Measurements from ENCODE around the gene SLC39A7. TPM values are rescaled to one million over a fixed set of nuclear protein-coding genes. Genes with fewer than 3 reads are reported as not detected.

Gene SLC39A7
- total RNA-seq, 1 experiment from 2014 or later: 459 TPM

DNA sequence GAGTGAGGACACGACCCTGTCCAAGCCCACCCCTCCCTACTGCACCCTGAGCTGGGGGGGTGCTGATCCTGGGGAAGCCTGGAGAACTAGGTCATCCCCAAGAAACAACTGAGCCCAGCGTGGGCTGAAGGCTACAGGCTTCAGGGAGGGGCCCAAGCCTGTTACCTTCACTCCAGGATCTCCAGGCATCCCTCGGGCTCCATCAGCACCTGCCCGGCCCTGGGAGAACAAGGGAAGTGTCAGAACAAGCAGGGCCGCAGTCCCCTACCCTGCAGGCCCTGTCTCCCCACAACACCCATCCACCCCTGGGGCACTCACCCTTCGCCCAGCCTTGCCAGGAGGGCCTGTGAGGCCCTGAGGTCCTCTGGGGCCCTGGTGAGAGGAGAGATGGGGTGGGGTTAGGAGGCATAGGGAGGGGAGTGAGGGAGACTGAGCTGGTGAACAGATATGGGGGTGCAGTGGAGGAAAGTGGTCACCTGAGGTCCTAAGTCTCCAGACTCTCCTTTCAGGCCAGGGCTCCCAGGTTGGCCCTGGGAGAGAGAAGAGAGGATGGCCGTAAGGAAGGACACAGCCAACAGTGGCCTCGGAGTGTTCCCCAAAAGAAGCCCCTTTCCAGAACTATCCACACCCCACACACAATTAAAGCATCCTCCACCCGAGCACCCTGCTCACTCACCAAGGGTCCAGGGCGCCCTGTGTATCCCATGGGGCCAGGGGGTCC lies 21.8 kb upstream of the SLC39A7 start:
- DNase-seq: no peak
- H3K27me3 ChIP-seq: no peaks in the 10 kb centered on the region

DNA sequence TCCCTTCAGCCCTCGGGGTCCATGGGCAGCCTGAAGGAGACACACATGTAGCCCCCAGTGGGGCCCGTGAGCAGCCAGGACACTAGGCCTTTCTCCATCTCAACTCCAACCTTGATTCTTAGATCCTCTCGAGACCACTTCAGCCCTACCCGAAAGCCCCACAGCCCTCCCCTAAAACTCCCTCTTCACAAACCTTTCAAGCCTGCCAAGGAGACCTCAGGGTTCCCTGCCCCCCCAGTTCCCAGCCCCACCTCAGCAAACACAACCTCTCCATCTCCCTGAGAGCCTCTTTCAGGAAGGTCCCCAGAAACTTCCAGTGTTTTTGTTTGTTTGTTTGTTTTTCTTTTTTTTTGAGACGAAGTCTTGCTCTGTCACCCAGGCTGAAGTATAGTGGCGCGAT lies 19.5 kb upstream of the SLC39A7 start:
- DNase-seq: no peak
- H3K36me3 ChIP-seq: no peaks in the 10 kb centered on the region
- no peak overlapping the region for H3K4me3 ChIP-seq
- no peaks in the 10 kb centered on the region for H3K9me3 ChIP-seq
- H3K27me3 ChIP-seq: no peaks in the 10 kb centered on the region

More for the DNA sequence above, 21.8 kb upstream of the SLC39A7 start:
- no peaks in the 10 kb centered on the region for H3K9me3 ChIP-seq
- no peaks in the 10 kb centered on the region for H3K36me3 ChIP-seq
- no peak overlapping the region for H3K4me3 ChIP-seq

DNA sequence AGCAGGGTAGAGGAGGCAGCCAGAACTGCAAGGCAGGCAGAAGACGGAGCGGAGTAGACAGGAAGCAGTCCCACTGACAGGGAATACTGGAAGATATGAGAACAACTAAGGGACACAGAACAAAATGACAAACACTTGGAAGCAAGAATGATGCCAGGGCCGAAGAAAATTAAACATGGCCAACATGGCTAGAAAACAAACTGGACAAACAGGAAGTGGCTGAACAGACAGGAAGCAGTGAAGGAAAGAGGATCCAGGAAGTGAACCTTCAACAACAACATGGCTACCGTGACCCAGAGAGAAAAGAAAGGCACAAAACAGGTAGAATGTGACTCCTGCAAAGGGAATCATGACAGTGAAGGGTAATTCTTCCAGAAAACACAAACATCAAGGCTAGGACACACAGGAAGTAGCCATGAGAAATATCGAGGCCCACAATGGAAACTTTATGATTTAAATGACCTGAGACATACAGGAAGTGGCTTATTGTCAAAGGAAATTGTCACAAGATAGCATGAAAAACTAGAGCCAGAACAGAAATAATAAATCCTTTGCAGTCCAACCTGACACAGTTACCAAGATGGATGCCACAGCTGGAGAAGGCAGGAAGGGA lies 17.5 kb upstream of the SLC39A7 start:
- DNase-seq: no peak
- Histone ChIP-seq H3K27me3 (no peaks in the 10 kb centered on the region), H3K36me3 (no peaks in the 10 kb centered on the region), H3K4me3 (no peak overlapping the region), H3K9me3 (no peaks in the 10 kb centered on the region)

DNA sequence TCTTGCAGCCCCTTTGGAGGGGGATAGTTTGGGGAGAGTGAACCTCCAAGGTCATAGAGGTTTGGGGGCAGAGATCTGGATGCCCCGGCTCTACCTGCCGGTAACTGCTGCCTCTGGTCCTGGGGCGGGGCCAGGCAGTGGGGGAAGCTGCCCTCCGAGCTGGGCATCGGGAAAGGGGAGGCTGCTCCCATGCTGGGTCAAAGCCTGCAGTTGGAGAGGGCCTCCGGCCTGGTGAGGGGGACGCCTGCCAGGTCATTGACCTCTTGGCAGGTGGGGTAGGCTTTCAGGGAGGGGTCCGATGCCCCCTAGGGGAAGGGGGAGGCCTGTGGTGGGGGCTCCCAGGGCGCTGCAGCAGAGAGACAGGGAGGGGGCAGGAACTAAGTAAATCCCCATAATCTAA lies 15.5 kb upstream of the SLC39A7 start:
- Histone ChIP-seq H3K27me3 (no peaks in the 10 kb centered on the region), H3K9me3 (no peaks in the 10 kb centered on the region), H3K4me3 (no peak overlapping the region), H3K36me3 (no peaks in the 10 kb centered on the region)
- no peak for DNase-seq

DNA sequence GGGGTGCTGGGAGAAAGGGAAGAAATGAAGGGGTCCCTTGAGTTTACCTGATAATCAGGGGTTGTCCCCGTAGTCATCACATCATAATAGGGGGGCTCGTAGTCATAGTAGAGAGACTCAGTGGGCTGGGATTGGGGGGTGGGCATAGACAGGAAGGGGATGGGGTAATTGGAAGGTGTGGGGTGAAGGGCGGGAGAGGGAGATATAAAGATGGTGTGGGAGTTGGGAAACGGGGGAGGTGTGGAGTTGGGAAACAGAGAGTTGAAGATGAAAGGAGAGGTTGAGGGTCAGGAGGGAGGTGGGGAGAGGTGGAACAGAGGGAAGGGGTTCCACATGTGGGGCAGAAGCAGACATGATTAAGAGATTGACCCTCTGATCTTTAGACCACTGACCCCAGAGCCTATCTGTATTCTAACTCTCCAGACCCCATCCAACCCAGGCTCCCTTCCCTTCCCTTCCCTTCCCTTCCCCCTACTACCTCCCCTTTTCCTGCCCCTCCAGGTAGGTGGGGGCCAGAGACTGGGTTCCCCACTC lies 14.9 kb upstream of the SLC39A7 start:
- Histone ChIP-seq H3K4me3 (no peak overlapping the region), H3K27me3 (no peaks in the 10 kb centered on the region), H3K9me3 (no peaks in the 10 kb centered on the region), H3K36me3 (no peaks in the 10 kb centered on the region)
- no peak for DNase-seq

DNA sequence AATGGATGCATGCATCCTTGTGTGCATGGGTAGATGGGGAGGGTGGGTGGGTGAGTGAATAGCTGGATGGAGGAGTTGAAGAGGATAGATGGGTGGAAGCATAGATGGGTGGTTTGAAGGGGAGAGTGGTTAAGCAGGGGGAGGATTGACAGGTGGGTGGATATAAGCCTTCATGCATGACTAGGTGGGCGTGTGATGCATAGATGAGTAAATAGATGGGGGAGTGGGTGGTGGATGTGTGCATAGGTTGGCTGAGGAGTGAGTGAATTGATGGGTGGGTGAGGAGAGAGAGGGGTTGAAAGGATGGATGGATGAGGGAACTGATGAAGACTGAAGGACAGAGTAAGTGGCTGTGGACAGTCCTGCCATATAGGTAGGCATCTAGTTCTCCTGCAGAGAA lies 12.9 kb upstream of the SLC39A7 start:
- DNase-seq: no peak
- Histone ChIP-seq H3K36me3 (no peaks in the 10 kb centered on the region), H3K4me3 (no peak overlapping the region), H3K27me3 (no peaks in the 10 kb centered on the region), H3K9me3 (no peaks in the 10 kb centered on the region)

DNA sequence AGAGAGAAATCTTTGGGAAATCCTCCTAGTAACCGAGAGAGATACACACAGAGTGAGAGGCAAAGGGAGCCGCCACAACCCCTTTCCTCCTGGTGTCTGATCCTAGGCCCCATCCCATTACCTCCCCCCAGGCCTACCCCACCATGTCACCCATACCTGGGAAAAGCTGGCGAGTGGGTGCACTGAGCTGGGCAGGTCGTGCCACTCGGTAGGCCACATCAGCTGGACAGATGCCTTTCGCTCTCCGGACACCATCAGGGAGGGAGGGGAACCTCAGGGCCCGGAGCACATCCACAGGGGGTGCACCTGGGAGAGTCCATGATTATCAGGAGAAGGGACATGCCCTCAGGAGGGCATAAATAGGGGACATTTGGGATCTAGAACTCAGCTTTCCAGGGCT lies 11.5 kb upstream of the SLC39A7 start:
- Histone ChIP-seq H3K36me3 (peaks cover 7% of the 10 kb centered on the region), H3K27me3 (no peaks in the 10 kb centered on the region), H3K9me3 (no peaks in the 10 kb centered on the region), H3K4me3 (no peak overlapping the region)
- DNase-seq: no peak

DNA sequence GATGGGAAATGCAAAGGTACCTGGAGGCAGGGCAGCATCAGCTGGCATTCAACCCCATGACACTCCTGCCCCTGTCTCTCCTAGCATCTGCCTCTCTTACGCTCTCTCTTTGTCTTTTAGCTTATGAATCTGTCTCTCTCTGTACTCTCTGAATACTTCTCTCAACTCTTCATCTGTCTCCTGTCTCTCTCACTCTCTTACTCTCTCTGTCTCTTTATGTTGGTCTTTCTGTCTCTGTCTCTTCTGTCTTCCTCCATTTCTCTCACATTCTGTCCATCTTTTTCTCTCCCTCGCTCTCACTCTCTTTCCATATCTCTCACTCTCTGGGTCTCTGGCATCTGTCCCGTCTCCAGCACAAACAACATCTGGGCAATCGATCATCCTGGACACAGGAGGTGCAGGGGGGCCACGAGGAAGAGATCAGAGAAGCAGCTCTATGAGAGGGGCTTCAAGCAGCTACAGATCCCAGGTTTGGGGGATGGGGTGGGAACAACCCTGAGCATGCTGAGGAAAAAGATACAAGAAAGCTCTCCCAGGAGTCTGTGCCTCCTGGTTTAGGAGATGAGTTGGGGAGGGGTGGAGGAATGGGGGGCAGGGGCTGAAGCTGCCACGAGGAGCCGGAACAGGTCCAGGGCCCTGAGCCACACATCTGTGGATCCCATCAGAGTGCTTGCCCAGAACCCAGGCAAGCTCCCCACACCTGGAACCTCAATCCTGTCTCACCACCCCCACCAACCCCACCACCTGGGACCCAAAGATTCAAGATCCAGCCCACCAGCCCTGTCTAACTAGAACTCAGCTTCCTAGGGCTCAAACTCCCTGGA lies 10.8 kb upstream of the SLC39A7 start:
- no peak overlapping the region for H3K4me3 ChIP-seq
- H3K36me3 ChIP-seq: peaks cover 13% of the 10 kb centered on the region
- no peaks in the 10 kb centered on the region for H3K9me3 ChIP-seq
- H3K27me3 ChIP-seq: no peaks in the 10 kb centered on the region
- DNase-seq: no peak

DNA sequence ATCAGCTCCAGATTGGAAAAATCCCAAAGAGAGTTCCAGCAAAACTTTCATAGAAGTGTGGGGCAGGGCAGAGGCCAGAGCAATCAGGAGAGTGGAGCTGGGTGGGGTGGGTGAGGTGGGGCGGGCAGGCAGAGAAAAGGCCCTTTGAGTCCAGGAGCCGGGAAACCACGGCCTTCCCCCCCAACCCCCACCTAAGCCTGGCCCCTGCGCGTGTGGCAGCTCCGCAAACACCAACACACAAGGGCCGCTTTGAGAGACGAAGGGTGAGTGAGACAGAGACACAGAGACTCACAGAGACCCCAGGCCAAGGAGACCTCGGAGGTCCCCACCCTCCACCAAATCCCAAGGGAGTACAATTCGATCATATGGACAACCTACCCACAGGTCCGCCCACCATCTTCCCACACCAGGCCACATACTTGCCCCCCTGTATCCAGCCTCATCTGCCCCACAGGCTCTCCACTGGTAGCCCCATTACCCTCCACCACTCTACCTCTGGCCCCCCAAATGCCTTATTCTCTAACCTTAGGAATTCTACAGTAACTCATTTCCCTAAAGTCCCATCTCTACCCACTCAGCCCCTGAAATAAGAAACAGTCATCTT lies 10.1 kb upstream of the SLC39A7 start:
- no peak for DNase-seq

DNA sequence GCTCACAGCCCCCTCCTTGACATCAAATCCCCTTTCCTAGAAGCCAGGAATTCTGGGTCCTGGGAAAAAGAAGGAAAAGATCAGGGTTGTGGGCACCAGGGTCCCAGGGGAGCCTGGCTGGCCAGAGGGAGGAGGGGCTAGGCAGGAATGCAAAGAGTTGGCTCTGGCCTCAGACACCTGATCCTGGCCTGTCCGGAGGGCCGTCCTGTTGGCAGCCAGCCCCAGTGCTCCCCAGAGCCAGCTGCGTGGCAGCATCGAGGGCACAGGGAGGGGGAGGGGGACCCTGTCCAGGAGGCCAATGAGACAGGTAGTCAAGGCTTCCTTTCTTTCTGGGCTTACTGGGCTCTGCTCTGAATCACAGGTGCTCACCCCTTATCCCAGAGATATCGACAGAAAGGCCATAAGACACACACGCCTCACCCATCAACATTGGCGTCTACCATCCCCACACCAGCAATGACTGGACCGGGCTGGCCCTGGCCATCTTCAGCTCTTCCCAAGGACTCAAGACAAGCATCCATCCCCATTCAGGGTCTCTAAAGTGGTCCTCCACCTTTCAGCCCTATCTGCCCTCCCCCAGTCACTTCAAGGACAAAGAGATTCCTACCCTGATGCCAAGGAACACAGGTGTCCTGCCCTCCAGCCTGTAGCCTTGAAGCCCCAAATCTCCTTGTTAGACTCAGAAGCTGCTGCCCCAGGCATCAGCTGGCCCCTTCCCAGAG lies 9.1 kb upstream of the SLC39A7 start:
- H3K4me3 ChIP-seq: no peak overlapping the region
- peaks cover 31% of the 10 kb centered on the region for H3K36me3 ChIP-seq
- H3K9me3 ChIP-seq: no peaks in the 10 kb centered on the region
- no peak for DNase-seq
- H3K27me3 ChIP-seq: no peaks in the 10 kb centered on the region

More for the DNA sequence above, 10.1 kb upstream of the SLC39A7 start:
- no peaks in the 10 kb centered on the region for H3K9me3 ChIP-seq
- no peaks in the 10 kb centered on the region for H3K27me3 ChIP-seq
- no peak overlapping the region for H3K4me3 ChIP-seq
- peaks cover 21% of the 10 kb centered on the region for H3K36me3 ChIP-seq

DNA sequence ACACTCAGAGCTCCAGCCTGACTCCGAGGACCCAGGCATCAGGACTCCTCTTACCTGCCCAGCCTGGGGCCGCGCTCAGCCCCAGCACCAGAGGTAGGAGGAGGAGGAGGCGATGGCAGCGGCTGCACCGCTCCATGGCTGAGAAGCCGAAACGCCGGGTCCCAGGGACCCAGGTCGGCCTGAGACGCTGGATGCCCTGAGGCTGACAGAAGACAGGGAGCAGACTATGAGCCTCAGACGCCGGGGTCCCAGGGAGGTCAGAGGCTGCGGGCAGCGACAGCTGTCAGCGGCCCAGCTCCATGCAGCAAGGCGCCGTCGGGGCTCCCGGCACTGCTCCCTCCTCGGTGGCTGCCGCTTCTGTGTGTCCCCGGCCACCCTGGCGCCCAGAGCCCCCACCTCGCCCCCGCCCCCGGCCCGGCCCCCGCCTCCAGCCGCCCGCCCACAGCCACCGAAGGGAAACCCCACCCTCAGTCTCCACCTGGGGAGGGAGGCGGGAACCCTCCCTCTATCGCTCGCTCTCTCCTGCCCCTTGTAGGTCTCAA lies 8.5 kb upstream of the SLC39A7 start, which contains the start of gene COL11A2:
TSS of gene COL11A2 (minus strand) at position 363 of the 542 bp plus-strand sequence. CDS start at position 136, 227 bp downstream.
- Histone ChIP-seq H3K36me3 (peaks cover 37% of the 10 kb centered on the region), H3K27me3 (no peaks in the 10 kb centered on the region), H3K9me3 (no peaks in the 10 kb centered on the region), H3K4me3 (no peak within 1 kb of the TSS)
- DNase-seq: no peak

DNA sequence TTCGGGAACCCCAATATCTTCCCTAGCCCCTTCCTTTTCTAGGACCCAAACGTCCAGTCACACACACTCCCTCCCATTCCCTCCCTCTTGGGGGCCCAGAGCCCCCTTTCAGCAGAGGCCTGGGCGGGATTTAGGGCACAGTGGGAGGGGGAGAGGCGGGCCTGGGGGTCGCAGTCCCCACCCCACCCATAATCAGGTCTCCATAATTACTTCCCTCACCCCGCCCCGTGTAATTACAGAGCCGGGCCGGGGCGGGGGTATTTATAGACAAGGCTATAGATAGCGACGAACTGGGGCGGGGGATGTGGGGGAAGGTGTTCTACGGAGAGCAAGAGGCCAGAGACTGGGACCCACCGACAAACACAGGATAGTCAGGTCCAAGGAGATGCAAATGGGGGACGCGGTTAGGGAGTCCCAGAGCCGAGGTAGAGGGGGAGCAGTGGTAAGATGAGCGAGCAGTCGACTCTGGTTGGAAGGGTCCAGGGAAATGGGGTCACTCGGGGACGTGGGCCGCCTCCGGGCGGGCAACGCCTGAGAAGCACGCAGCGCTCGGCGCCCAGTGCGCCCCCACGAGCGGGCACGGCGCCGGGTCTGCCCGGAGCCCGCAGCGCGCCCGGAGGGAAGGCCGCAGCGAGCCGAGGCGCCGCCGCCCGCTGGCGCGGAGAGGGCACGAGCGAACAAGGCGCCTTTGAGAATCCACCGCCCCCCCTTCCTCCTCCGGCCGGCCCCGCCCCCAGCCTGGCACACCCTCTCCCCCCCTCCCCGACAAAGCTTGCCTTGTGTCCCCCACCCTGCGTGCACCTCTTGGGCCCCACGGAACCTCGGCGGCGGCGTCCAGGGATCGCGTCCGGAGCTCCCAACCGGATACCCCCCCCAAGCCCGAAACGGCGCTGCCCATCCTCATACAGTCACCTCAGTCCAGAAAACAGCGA lies 7.7 kb upstream of the SLC39A7 start:
- H3K27me3 ChIP-seq: no peaks in the 10 kb centered on the region
- H3K4me3 ChIP-seq: no peak overlapping the region
- H3K36me3 ChIP-seq: peaks cover 44% of the 10 kb centered on the region
- H3K9me3 ChIP-seq: no peaks in the 10 kb centered on the region
- no peak for DNase-seq

DNA sequence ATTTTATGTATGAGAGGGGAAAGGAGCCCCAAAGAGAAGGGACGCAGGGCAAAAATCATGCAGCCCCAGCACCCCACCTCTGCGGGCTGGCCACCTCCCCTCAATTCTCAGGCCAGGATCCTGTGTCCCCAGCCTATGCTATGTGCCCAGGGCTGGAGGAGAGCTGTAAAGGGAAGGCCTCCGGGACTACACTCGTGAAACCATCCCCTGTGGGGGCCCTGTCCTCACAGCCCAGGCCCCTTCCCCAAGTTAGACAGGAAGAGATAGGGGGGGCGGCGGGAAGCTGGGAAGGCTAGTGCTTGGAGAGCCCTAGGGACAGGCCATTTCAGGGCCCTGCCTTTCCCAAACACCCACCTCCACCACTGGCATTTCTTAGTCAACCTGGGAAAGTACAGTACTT lies 7.0 kb upstream of the SLC39A7 start:
- Histone ChIP-seq H3K36me3 (peaks cover 51% of the 10 kb centered on the region), H3K4me3 (no peak overlapping the region), H3K27me3 (no peaks in the 10 kb centered on the region), H3K9me3 (no peaks in the 10 kb centered on the region)
- DNase-seq: no peak

DNA sequence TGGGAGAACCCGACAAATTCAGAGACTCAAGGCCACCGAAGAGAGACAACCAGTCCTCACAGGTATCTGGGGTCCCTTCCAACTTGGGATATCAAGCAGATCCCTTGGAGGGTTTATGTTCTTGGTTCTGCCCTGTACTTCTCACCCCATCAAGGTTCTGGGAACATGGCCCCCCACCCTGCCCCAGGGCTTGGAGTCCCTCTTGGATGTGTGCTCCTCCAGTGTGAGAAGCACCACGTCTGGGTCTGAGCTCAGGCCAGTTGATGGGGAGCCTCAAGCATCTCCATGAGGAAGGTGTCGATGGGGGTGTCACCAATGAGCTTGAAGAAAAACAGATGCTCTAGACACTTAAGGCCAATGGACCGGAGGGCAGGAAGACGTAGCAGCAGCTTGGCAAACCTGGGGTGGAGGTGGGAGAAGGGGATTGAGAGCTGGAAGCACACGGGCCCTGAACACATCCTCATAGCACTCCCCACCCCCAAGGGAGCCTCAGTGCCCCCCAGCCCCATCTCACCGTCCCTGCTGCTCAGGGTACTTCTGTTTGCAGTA lies 6.2 kb upstream of the SLC39A7 start:
- H3K27me3 ChIP-seq: no peaks in the 10 kb centered on the region
- no peaks in the 10 kb centered on the region for H3K9me3 ChIP-seq
- peaks cover 53% of the 10 kb centered on the region for H3K36me3 ChIP-seq
- no peak for DNase-seq
- H3K4me3 ChIP-seq: no peak overlapping the region
